OCI-LY3 (cell line): ENCODE results near the gene CASP10.
A peak's percentile ranks its signal among the peaks of the same experiment; 100 is the strongest.

Experiments used
- H2AFZ ChIP-seq: fragments of 200-600, 300-600 bp; shearing (Covaris generic); 2 replicates; pipeline ENCODE4 v1.6.0; 2014; ENCODE audit warnings: antibody characterized with exemption, low read depth, low read length
- H3K27ac ChIP-seq: fragments of 200-600, 300-600 bp; sonication (generic); 2 replicates; pipeline ENCODE4 v1.5.1; 2014; ENCODE audit warnings: mild to moderate bottlenecking, low read length, moderate library complexity, mixed read lengths
- H3K27me3 ChIP-seq: fragments of 200-600, 300-600 bp; sonication (generic); 2 replicates; pipeline ENCODE4 v1.6.1; 2014; ENCODE audit warnings: low read depth, low read length, mixed read lengths
- H3K36me3 ChIP-seq: fragments of 200-600, 300-600 bp; sonication (generic); replicated peaks from 2 replicates; pipeline ENCODE3; 2014; ENCODE audit warnings: low read depth, low read length, mixed read lengths
- H3K4me1 ChIP-seq: fragments of 300-600, 200-600 bp; sonication (generic); 2 replicates; pipeline ENCODE4 v1.6.1; 2014; ENCODE audit warnings: low read length, mixed read lengths
- H3K4me2 ChIP-seq: fragments of 200-600, 300-600 bp; sonication (generic); 2 replicates; pipeline ENCODE4 v1.6.1; 2014; ENCODE audit warnings: low read length, mixed read lengths
- H3K4me3 ChIP-seq: fragments of 300-600, 200-600 bp; sonication (generic); 2 replicates; pipeline ENCODE4 v1.5.1; 2014; ENCODE audit warnings: antibody characterized with exemption, mild to moderate bottlenecking, low read length, moderate library complexity
- H3K79me2 ChIP-seq: fragments of 300-600, 200-600 bp; shearing (Covaris generic); 2 replicates; pipeline ENCODE4 v1.6.1; 2014; ENCODE audit warnings: mild to moderate bottlenecking, low read length, mixed read lengths
- H3K9ac ChIP-seq: fragments of 300-600, 200-600 bp; shearing (Covaris generic); 2 replicates; pipeline ENCODE4 v1.6.0; 2014; ENCODE audit warnings: mild to moderate bottlenecking, low read length, moderate library complexity
- H3K9me3 ChIP-seq: fragments of 200-600, 300-600 bp; shearing (Covaris generic); 2 replicates; pipeline ENCODE4 v1.6.1; 2014; ENCODE audit warnings: low read length, mixed read lengths; ENCODE audit not compliant: insufficient read depth
- H4K20me1 ChIP-seq: fragments of 200-600, 300-600 bp; sonication (generic); 2 replicates; pipeline ENCODE4 v1.6.1; 2016; ENCODE audit warnings: low read length, mixed read lengths; ENCODE audit not compliant: insufficient read depth
- EZH2phosphoT487 ChIP-seq: fragments of 200-600 bp; shearing (Covaris generic); IDR thresholded peaks from 2 replicates; pipeline ENCODE4 v1.6.1; 2018; ENCODE audit warnings: antibody characterized with exemption, mixed run types, low read depth
- TF ChIP-seq, protein P1 (sequence below): fragments of 200-600, 300-600 bp; sonication (generic); IDR thresholded peaks from 2 replicates; pipeline ENCODE4 v1.5.1; 2014; ENCODE audit warnings: antibody characterized with exemption, low read length, low read depth

CASP10 gene, protein sequence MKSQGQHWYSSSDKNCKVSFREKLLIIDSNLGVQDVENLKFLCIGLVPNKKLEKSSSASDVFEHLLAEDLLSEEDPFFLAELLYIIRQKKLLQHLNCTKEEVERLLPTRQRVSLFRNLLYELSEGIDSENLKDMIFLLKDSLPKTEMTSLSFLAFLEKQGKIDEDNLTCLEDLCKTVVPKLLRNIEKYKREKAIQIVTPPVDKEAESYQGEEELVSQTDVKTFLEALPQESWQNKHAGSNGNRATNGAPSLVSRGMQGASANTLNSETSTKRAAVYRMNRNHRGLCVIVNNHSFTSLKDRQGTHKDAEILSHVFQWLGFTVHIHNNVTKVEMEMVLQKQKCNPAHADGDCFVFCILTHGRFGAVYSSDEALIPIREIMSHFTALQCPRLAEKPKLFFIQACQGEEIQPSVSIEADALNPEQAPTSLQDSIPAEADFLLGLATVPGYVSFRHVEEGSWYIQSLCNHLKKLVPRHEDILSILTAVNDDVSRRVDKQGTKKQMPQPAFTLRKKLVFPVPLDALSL

DNA sequence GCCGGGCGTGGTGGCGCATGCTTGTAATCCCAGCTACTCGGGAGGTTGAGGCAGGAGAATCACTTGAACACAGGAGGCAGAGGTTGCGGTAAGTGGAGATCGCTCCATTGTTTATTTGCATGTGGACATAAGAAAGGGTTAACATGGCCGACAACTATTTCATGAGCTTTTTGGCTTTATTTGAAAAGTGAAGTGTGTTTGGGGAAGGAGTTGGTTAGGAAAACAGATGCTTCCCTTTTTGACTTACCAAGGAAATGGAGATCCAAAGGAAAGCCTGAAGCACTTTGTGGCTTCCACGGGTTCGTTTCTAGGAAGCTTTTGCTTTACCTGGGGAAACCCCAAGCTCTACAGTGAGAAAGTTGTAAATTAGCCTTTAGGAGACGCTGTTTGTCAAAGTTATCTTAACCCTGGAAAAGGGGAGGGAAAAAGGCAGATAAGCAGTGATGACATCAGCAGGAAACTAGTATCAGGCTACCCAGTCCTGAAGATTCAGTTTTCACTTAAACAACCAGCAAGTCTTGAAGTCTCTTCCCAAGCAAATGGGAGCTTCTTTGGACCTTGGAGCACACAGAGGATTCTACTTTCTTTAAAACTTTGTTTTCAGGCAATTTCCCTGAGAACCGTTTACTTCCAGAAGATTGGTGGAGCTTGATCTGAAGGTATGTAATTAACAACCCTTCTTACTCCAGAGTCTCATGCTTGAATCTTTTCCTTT is at the start of gene CASP10:
Gene CASP10 (plus strand): TSS at position 492 of the 715 bp plus-strand sequence. CDS start 2,637 bp downstream, outside the sequence.
- Histone ChIP-seq H3K4me1 (peaks cover 19% of the 10 kb centered on the region), H4K20me1 (no peaks in the 10 kb centered on the region), H2AFZ (peak within 1 kb of the TSS; percentile 100), H3K36me3 (no peaks in the 10 kb centered on the region), H3K27me3 (peaks cover 5% of the 10 kb centered on the region; the same call in 1 of the 2 replicates), H3K4me3 (peak within 1 kb of the TSS; percentile 83), H3K4me2 (peak within 1 kb of the TSS; percentile 81), H3K9me3 (no peaks in the 10 kb centered on the region), H3K9ac (peak within 1 kb of the TSS; percentile 82), H3K27ac (0 out of 2 replicates have a peak within 1 kb of the TSS, but pooled peaks have one; percentile 17), H3K79me2 (no peaks in the 10 kb centered on the region)
- TF ChIP-seq, protein P1, sequence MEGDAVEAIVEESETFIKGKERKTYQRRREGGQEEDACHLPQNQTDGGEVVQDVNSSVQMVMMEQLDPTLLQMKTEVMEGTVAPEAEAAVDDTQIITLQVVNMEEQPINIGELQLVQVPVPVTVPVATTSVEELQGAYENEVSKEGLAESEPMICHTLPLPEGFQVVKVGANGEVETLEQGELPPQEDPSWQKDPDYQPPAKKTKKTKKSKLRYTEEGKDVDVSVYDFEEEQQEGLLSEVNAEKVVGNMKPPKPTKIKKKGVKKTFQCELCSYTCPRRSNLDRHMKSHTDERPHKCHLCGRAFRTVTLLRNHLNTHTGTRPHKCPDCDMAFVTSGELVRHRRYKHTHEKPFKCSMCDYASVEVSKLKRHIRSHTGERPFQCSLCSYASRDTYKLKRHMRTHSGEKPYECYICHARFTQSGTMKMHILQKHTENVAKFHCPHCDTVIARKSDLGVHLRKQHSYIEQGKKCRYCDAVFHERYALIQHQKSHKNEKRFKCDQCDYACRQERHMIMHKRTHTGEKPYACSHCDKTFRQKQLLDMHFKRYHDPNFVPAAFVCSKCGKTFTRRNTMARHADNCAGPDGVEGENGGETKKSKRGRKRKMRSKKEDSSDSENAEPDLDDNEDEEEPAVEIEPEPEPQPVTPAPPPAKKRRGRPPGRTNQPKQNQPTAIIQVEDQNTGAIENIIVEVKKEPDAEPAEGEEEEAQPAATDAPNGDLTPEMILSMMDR, result peak; percentile 83
- no peak for TF ChIP-seq EZH2phosphoT487

DNA sequence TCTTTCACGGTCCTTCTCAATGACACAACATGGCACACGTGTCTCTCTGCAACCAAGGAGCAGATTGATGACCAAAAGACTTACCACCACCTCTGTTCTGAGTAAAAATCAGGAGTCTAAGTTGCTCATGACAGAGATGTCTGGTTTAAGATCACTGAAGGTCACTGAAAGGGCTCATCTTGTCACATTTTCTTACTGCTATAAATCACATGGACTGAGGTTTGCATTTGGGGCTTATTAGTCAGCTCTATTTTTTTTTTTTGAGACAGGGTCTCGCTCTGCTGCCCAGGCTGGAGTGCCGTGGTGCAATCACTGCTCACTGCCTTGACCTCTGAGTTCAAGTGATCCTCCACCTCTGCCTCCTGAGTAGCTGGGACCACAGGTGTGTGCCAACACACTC is 47.6 kb upstream of the CASP10 start:
- peaks cover 49% of the 10 kb centered on the region for H3K4me1 ChIP-seq
- H2AFZ ChIP-seq, result no peak overlapping the region
- H4K20me1 ChIP-seq, result peaks cover 59% of the 10 kb centered on the region
- H3K79me2 ChIP-seq, result peaks cover 100% of the 10 kb centered on the region
- H3K4me3 ChIP-seq, result peak overlapping the region; percentile 57
- peak overlapping the region; percentile 78 for H3K27ac ChIP-seq
- no peaks in the 10 kb centered on the region for H3K9me3 ChIP-seq
- H3K4me2 ChIP-seq, result peak overlapping the region; percentile 59
- TF ChIP-seq, protein P1, result no peak
- no peak for TF ChIP-seq EZH2phosphoT487
- peak overlapping the region; percentile 52 for H3K9ac ChIP-seq
- no peaks in the 10 kb centered on the region for H3K27me3 ChIP-seq
- H3K36me3 ChIP-seq, result peaks cover 72% of the 10 kb centered on the region

DNA sequence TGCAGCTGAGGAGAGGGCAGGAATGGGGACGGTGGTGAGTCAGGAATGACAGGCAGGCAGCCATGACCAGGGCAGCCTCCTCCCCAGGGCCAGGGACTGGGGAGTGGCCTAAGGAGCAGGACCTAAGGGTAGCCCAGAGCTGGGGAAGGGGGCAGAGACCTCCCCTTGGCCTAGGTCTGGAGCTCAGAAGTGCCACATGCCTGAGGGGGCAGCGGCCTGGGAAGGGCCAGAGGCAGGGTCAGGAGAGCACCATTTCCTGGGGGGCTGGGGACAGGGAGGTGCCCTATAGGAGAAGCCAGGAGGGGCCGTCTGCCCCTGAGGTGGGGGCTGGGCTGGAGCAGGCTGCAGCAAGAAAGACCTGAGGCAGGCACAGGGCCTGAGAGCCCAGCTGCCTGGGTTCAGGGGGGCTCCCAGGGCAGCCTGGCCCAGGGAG is 46.0 kb upstream of the CASP10 start:
- H3K36me3 ChIP-seq, result peaks cover 68% of the 10 kb centered on the region

More for the DNA sequence above, 46.0 kb upstream of the CASP10 start:
- Histone ChIP-seq H3K9me3 (no peaks in the 10 kb centered on the region), H2AFZ (no peak overlapping the region), H3K9ac (peak overlapping the region; percentile 7; the same call in 1 of the 2 replicates), H3K4me1 (peaks cover 49% of the 10 kb centered on the region), H3K27ac (peak overlapping the region; percentile 78), H3K4me2 (peak overlapping the region; percentile 59), H3K4me3 (peak overlapping the region; percentile 57; the same call in 1 of the 2 replicates), H4K20me1 (peaks cover 73% of the 10 kb centered on the region), H3K79me2 (peaks cover 100% of the 10 kb centered on the region), H3K27me3 (no peaks in the 10 kb centered on the region)
- no peak for TF ChIP-seq EZH2phosphoT487
- TF ChIP-seq, protein P1, result no peak
